OCI-LY1 (cell line): Measurements from ENCODE around the gene IPP.

Source experiments
- H2AFZ ChIP-seq: fragments of 200-600 bp; sonication (generic), shearing (Covaris generic); 2 replicates; pipeline ENCODE4 v1.6.0; 2014; ENCODE audit warnings: antibody characterized with exemption, mild to moderate bottlenecking, low read length
- H3F3A ChIP-seq: fragments of 200-600 bp; sonication (generic), shearing (Covaris generic); 2 replicates; pipeline ENCODE4 v1.6.0; 2014; ENCODE audit warnings: mild to moderate bottlenecking, antibody characterized with exemption, low read length, moderate library complexity; ENCODE audit not compliant: insufficient read depth
- H3K27ac ChIP-seq: fragments of 200-600 bp; sonication (generic); 2 replicates; pipeline ENCODE4 v1.5.1; 2014; ENCODE audit warnings: low read length, mixed run types, mild to moderate bottlenecking, low read depth; ENCODE audit not compliant: poor library complexity, severe bottlenecking
- H3K27me3 ChIP-seq: fragments of 200-600 bp; sonication (generic); 2 replicates; pipeline ENCODE4 v1.6.0; 2014; ENCODE audit warnings: antibody characterized with exemption, mild to moderate bottlenecking, low read length, moderate library complexity; ENCODE audit not compliant: insufficient read depth
- H3K36me3 ChIP-seq: fragments of 200-600 bp; sonication (generic); 2 replicates; pipeline ENCODE4 v1.6.1; 2014; ENCODE audit warnings: mild to moderate bottlenecking, antibody characterized with exemption, low read length, moderate library complexity, mixed read lengths; ENCODE audit not compliant: insufficient read depth
- H3K4me1 ChIP-seq: fragments of 200-600 bp; sonication (generic); 2 replicates; pipeline ENCODE4 v1.5.1; 2014; ENCODE audit warnings: mild to moderate bottlenecking, low read length, moderate library complexity; ENCODE audit not compliant: insufficient read depth, severe bottlenecking
- H3K4me2 ChIP-seq: fragments of 200-600 bp; sonication (generic), shearing (Covaris generic); 2 replicates; pipeline ENCODE4 v1.6.1; 2014; ENCODE audit warnings: low read length
- H3K4me3 ChIP-seq: fragments of 200-600 bp; sonication (generic); 2 replicates; pipeline ENCODE4 v1.5.1; 2014; ENCODE audit warnings: low read length, low read depth, mild to moderate bottlenecking, mixed read lengths; ENCODE audit not compliant: poor library complexity, severe bottlenecking
- H3K79me2 ChIP-seq: fragments of 200-600 bp; shearing (Covaris generic); 2 replicates; pipeline ENCODE4 v1.6.1; 2016; ENCODE audit warnings: mixed run types, low read length, mixed read lengths; ENCODE audit not compliant: insufficient read depth
- H3K9ac ChIP-seq: fragments of 200-600 bp; sonication (generic), shearing (Covaris generic); 2 replicates; pipeline ENCODE4 v1.6.1; 2014; ENCODE audit warnings: mild to moderate bottlenecking, low read length, mixed read lengths
- H3K9me2 ChIP-seq: fragments of 200-600 bp; sonication (generic), shearing (Covaris generic); 2 replicates; pipeline ENCODE4 v1.6.1; 2014; ENCODE audit warnings: low read depth, mild to moderate bottlenecking, low read length, mixed read lengths
- H3K9me3 ChIP-seq: fragments of 200-600 bp; shearing (Covaris generic); 2 replicates; pipeline ENCODE4 v1.6.1; 2014; ENCODE audit warnings: low read length, mixed read lengths
- H4K20me1 ChIP-seq: fragments of 200-600 bp; sonication (generic), shearing (Covaris generic); 2 replicates; pipeline ENCODE4 v1.6.0; 2016; ENCODE audit warnings: mild to moderate bottlenecking, low read length; ENCODE audit not compliant: insufficient read depth
- EZH2 ChIP-seq: fragments of 200-600 bp; sonication (generic), shearing (Covaris generic); IDR thresholded peaks from 2 replicates; pipeline ENCODE4 v1.8.0; 2017; ENCODE audit warnings: borderline replicate concordance, mixed run types, mild to moderate bottlenecking, antibody characterized with exemption, low read length, moderate library complexity, mixed read lengths
- TF ChIP-seq, protein P1 (sequence below): fragments of 200-600 bp; sonication (generic), shearing (Covaris generic); IDR thresholded peaks from 2 replicates; pipeline ENCODE4 v1.5.1; 2017; ENCODE audit warnings: mild to moderate bottlenecking, antibody characterized with exemption, low read length, moderate library complexity, mixed read lengths

Gene IPP

DNA sequence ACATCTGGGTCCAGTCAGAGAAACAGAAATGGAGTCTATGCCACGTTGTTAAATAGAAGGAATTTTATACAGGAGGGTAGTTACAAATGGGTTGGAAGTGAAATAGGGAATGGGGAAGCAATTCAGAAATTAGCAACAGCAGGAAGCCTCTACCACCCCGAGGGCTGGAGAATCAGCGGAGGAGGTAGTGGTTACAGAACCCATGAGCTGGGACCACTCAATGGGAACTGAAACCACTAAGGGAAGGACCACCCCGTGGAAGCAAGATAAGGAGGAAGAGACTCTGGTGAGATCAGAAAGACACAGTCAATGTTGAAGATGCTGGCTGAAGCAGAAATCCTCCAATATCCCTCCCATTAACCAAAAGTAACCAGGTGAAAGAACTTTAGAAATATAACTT lies 37.5 kb upstream of the IPP start:
- Histone ChIP-seq H3K9me2 (no peaks in the 10 kb centered on the region), H3K27ac (no peak overlapping the region), H3K27me3 (no peaks in the 10 kb centered on the region; the same call in 1 of the 2 replicates), H3K9ac (no peak overlapping the region), H3K79me2 (no peaks in the 10 kb centered on the region), H4K20me1 (no peaks in the 10 kb centered on the region), H3K36me3 (no peaks in the 10 kb centered on the region), H3K4me1 (peaks cover 13% of the 10 kb centered on the region), H3F3A (no peaks in the 10 kb centered on the region), H3K4me3 (no peak overlapping the region), H2AFZ (no peak overlapping the region), H3K9me3 (no peaks in the 10 kb centered on the region), H3K4me2 (no peak overlapping the region)
- no peak for TF ChIP-seq EZH2
- TF ChIP-seq, protein P1, sequence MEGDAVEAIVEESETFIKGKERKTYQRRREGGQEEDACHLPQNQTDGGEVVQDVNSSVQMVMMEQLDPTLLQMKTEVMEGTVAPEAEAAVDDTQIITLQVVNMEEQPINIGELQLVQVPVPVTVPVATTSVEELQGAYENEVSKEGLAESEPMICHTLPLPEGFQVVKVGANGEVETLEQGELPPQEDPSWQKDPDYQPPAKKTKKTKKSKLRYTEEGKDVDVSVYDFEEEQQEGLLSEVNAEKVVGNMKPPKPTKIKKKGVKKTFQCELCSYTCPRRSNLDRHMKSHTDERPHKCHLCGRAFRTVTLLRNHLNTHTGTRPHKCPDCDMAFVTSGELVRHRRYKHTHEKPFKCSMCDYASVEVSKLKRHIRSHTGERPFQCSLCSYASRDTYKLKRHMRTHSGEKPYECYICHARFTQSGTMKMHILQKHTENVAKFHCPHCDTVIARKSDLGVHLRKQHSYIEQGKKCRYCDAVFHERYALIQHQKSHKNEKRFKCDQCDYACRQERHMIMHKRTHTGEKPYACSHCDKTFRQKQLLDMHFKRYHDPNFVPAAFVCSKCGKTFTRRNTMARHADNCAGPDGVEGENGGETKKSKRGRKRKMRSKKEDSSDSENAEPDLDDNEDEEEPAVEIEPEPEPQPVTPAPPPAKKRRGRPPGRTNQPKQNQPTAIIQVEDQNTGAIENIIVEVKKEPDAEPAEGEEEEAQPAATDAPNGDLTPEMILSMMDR, result no peak

DNA sequence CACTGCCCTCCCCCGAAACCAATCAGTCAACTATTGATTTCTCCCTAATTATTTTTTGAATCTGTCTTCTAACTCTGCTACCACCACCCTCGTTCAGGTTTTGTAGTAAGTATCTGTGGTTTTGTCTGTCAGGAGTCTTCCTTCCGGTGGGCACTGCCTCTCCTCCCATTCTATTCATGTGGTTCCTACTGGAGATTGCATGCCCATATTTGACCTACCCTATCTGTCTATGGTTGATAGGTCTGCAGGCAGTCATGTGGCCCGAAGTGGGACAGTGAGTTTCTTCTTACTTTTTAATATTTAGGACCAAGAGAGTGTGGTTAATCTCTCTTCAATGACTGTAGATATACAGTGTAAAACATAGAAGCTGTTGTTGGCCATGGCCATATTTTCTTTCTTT lies 35.1 kb upstream of the IPP start:
- H4K20me1 ChIP-seq, result no peaks in the 10 kb centered on the region
- H3F3A ChIP-seq, result no peaks in the 10 kb centered on the region
- no peaks in the 10 kb centered on the region; the same call in 1 of the 2 replicates for H3K27me3 ChIP-seq
- no peak overlapping the region for H3K4me2 ChIP-seq
- peaks cover 11% of the 10 kb centered on the region for H3K4me1 ChIP-seq
- no peaks in the 10 kb centered on the region for H3K9me3 ChIP-seq
- H3K79me2 ChIP-seq, result no peaks in the 10 kb centered on the region
- TF ChIP-seq EZH2, result no peak
- TF ChIP-seq, protein P1, result no peak
- H2AFZ ChIP-seq, result no peak overlapping the region
- no peak overlapping the region for H3K9ac ChIP-seq
- H3K36me3 ChIP-seq, result no peaks in the 10 kb centered on the region
- H3K4me3 ChIP-seq, result no peak overlapping the region
- no peaks in the 10 kb centered on the region for H3K9me2 ChIP-seq
- H3K27ac ChIP-seq, result no peak overlapping the region

DNA sequence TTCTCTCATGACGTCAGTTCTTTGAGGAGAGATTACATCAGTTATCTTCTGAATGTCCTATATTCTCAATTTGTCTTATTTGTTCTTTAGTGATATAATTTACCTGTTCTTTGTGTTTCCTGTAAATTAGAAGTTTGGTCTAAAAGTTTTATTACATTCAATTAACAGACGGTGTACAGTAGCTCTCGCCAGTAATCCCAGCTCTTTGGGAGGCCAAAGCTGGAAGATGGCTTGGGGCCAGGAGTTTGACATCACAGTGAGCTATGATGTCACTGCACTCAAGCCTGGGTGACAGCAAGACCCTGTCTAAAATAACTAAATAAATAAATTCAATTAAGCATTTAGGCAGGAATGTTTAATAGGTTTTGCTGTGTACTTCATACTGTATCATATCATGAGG lies 25.3 kb upstream of the IPP start:
- TF ChIP-seq, protein P1, result no peak
- no peak for TF ChIP-seq EZH2
- H3K27ac ChIP-seq, result no peak overlapping the region
- no peaks in the 10 kb centered on the region for H3K36me3 ChIP-seq
- no peak overlapping the region for H3K4me3 ChIP-seq
- H3K9me3 ChIP-seq, result no peaks in the 10 kb centered on the region
- H4K20me1 ChIP-seq, result no peaks in the 10 kb centered on the region
- H3K4me2 ChIP-seq, result no peak overlapping the region
- no peaks in the 10 kb centered on the region for H3K79me2 ChIP-seq
- no peaks in the 10 kb centered on the region for H3K9me2 ChIP-seq
- H3K27me3 ChIP-seq, result no peaks in the 10 kb centered on the region
- no peaks in the 10 kb centered on the region for H3K4me1 ChIP-seq
- H2AFZ ChIP-seq, result no peak overlapping the region
- no peak overlapping the region for H3K9ac ChIP-seq
- H3F3A ChIP-seq, result no peaks in the 10 kb centered on the region
